GM23338 (cell line): ENCODE measurements around the gene AK9.
A peak's percentile ranks its signal among the peaks of the same experiment; 100 is the strongest.

ENCODE experiments used
- EZH2 ChIP-seq: fragments of 200-600 bp; sonication (generic); IDR thresholded peaks from one replicate; pipeline ENCODE4 v1.8.0; 2017; ENCODE audit warnings: antibody characterized with exemption, mild to moderate bottlenecking, low read depth; ENCODE audit not compliant: unreplicated experiment
- JUNB ChIP-seq: IDR thresholded peaks from one replicate; pipeline ENCODE4 v1.6.1; 2016; ENCODE audit warnings: antibody characterized with exemption; ENCODE audit not compliant: unreplicated experiment
- POLR2AphosphoS5 ChIP-seq: IDR thresholded peaks from 2 replicates; pipeline ENCODE4 v1.6.1; 2016; ENCODE audit warnings: antibody characterized with exemption, low read depth
- REST ChIP-seq: IDR thresholded peaks from one replicate; pipeline ENCODE4 v1.6.1; 2018; ENCODE audit warnings: antibody characterized with exemption; ENCODE audit not compliant: unreplicated experiment
- TF ChIP-seq, protein P1 (sequence below), 2 experiments: fragments of 200-600 bp in 1 of 2; sonication (generic) in 1 of 2; conservative IDR thresholded peaks; 2 replicates each; pipeline versions ENCODE4 v1.5.1 to v1.6.1; 2016 to 2017; ENCODE audit warnings: antibody characterized with exemption in 2 of 2, low read depth in 2 of 2, mild to moderate bottlenecking in 2 of 2, moderate library complexity in 1 of 2

DNA sequence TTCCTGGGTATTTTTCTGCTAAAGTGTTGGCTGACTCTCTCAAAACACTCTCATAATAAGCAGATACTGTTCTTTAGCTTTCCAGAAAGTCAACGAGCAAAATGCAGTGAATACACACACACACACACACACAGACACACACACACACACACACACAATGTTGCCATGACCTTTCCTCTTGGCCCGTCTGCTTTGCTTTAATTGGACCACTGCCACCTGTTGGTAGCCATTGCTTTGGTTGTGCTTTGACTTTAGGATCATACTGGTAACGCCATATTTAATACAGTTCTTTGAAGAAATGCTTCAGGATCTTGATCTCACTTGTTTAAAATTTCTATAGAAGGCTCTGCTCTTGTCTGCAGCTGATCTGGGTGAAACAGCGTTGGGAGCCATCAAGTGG is 4.5 kb upstream of the AK9 start:
- no peak for TF ChIP-seq EZH2
- TF ChIP-seq, protein P1, sequence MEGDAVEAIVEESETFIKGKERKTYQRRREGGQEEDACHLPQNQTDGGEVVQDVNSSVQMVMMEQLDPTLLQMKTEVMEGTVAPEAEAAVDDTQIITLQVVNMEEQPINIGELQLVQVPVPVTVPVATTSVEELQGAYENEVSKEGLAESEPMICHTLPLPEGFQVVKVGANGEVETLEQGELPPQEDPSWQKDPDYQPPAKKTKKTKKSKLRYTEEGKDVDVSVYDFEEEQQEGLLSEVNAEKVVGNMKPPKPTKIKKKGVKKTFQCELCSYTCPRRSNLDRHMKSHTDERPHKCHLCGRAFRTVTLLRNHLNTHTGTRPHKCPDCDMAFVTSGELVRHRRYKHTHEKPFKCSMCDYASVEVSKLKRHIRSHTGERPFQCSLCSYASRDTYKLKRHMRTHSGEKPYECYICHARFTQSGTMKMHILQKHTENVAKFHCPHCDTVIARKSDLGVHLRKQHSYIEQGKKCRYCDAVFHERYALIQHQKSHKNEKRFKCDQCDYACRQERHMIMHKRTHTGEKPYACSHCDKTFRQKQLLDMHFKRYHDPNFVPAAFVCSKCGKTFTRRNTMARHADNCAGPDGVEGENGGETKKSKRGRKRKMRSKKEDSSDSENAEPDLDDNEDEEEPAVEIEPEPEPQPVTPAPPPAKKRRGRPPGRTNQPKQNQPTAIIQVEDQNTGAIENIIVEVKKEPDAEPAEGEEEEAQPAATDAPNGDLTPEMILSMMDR (conservative IDR thresholded peaks at IDR 0.05; ENCODE audit: low read depth in 2 of 2): peak; percentile 56 to 75
- no peak for TF ChIP-seq POLR2AphosphoS5
- TF ChIP-seq REST: no peak
- TF ChIP-seq JUNB: no peak
